ENCODE data around the gene UGCG.

The UGCG gene

DNA sequence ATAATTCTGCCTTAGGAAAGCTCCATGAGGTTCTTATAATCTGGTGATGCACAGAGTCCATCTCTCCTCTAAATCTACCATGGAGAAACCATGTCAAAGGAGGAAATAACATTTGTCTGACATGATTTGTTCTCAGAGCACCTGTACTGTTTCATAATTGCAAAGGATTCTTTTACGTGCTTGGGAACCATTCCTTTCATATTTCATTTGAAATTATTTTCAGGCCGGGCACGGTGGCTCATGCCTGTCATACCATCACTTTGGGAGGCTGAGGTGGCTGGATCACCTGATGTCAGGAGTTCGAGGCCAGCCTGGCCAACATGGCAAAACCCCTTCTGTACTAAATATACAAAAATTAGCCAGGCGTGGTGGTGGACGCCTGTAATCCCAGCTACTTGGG lies 65.4 kb downstream of the UGCG start:
- Histone ChIP-seq H3K36me3 (no peaks in the 10 kb centered on the region), H3K27me3 (0 out of 2 replicates have a peak, but pooled peaks cover 2% of the 10 kb centered on the region), H3K4me3 (ENCODE audit: low read depth, low read length) (no peak overlapping the region), H3K9me3 (no peaks in the 10 kb centered on the region), H3K4me1 (no peaks in the 10 kb centered on the region)
- TF ChIP-seq, protein P1, sequence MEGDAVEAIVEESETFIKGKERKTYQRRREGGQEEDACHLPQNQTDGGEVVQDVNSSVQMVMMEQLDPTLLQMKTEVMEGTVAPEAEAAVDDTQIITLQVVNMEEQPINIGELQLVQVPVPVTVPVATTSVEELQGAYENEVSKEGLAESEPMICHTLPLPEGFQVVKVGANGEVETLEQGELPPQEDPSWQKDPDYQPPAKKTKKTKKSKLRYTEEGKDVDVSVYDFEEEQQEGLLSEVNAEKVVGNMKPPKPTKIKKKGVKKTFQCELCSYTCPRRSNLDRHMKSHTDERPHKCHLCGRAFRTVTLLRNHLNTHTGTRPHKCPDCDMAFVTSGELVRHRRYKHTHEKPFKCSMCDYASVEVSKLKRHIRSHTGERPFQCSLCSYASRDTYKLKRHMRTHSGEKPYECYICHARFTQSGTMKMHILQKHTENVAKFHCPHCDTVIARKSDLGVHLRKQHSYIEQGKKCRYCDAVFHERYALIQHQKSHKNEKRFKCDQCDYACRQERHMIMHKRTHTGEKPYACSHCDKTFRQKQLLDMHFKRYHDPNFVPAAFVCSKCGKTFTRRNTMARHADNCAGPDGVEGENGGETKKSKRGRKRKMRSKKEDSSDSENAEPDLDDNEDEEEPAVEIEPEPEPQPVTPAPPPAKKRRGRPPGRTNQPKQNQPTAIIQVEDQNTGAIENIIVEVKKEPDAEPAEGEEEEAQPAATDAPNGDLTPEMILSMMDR (IDR thresholded peaks at IDR 0.05; ENCODE audit: low read depth, low read length), result no peak
- DNase-seq, result no peak

DNA sequence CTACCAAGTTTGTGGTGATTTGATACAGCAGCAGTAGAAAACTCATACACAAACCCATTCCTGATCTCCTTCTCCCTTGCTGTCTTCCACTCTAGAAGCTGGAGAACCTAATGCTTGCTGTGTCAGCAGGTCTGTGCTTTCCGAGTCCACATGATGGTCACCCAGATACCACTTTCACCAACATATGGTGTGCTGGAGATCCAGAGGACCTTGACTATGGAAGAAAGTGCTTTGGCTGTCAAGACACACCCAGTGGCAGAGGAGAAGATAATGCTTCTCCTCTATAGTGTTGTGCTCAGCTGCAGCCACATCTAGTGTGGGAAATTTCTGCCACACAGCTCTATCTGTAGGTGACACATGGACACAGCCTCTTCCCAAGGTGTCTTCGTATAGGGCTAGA lies 67.4 kb downstream of the UGCG start:
- DNase-seq, result no peak
- H3K4me1 ChIP-seq, result no peaks in the 10 kb centered on the region
- no peaks in the 10 kb centered on the region for H3K9me3 ChIP-seq
- no peaks in the 10 kb centered on the region for H3K27me3 ChIP-seq
- H3K36me3 ChIP-seq, result no peaks in the 10 kb centered on the region
- TF ChIP-seq, protein P1 (IDR thresholded peaks at IDR 0.05; ENCODE audit: low read depth, low read length), result no peak
- H3K4me3 ChIP-seq (ENCODE audit: low read depth, low read length), result no peak overlapping the region

DNA sequence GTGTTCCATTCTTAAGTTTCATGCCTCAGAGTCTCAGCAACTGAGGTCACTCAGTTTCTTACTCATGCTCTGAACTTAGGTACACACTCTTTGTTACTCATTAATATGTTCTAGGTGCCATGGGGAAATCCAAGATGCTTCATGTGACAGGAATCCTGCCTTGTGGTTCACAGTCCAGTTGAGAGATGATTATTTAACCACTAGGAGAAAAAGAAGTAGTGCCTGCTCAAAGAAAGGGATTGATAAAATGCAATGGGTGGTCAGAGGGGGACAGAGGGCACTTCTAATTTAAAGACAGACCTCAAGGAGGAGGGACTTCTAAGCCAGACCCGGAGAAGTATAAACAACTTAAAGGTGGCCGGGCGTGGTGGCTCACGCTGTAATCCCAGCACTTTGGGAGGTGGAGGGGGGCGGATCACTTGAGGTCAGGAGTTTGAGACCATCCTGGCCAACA lies 69.0 kb downstream of the UGCG start:
- no peaks in the 10 kb centered on the region for H3K9me3 ChIP-seq
- H3K27me3 ChIP-seq, result no peaks in the 10 kb centered on the region
- no peak overlapping the region for H3K4me3 ChIP-seq (ENCODE audit: low read depth, low read length)
- H3K4me1 ChIP-seq, result no peaks in the 10 kb centered on the region
- no peaks in the 10 kb centered on the region for H3K36me3 ChIP-seq
- TF ChIP-seq, protein P1 (IDR thresholded peaks at IDR 0.05; ENCODE audit: low read depth, low read length), result no peak
- DNase-seq, result no peak

DNA sequence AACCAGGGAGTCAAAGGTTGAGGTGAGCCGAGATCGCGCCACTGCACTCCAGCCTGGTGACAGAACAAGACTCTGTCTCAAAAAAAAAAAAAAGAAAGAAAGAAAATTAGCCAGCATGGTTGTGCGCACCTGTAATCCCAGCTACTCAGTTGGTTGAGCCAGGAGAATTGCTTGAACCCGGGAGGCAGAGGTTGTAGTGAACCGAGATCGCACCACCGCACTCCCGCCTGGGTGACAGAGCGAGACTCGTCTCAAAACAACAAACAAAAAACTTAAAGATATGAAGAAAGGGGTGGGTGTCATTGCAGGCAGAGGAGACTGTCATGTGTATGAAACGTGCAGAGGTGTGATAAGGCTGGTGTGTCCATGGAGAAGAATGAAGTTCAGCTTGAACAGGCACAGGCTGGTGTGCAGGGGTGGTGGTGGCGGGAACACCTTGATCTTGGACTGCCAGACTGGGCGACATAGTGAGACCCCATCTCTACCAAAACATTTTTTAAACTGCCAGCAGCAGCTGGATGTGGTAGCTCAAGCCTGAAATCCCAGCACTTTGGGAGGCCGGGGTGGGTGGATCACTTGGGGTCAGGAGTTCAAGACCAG lies 69.6 kb downstream of the UGCG start:
- Histone ChIP-seq H3K36me3 (no peaks in the 10 kb centered on the region), H3K4me3 (ENCODE audit: low read depth, low read length) (no peak overlapping the region), H3K9me3 (no peaks in the 10 kb centered on the region), H3K27me3 (no peaks in the 10 kb centered on the region), H3K4me1 (no peaks in the 10 kb centered on the region)
- DNase-seq, result no peak
- TF ChIP-seq, protein P1 (IDR thresholded peaks at IDR 0.05; ENCODE audit: low read depth, low read length), result no peak

DNA sequence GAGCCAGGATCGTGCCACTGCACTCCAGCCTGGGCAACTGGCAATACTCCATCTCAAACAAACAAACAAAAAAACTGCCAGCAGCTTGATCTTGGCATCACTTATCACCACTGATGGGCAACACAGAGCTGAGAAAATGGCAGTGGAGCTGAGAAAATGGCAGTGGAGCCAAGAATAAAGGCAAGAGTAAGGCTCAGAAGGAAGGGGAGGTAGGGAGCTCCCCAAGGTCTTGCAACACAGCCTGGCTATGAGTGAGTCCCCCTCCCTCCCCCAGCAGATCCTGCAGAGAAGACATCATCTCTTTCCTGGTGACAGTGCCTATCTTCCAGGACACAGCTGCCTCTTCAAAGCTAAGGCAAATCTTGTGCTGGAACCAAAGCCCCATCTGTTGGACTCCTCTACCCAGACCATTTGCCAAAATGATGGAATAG lies 70.3 kb downstream of the UGCG start:
- TF ChIP-seq, protein P1 (IDR thresholded peaks at IDR 0.05; ENCODE audit: low read depth, low read length), result no peak
- Histone ChIP-seq H3K9me3 (no peaks in the 10 kb centered on the region), H3K4me3 (ENCODE audit: low read depth, low read length) (no peak overlapping the region), H3K4me1 (no peaks in the 10 kb centered on the region), H3K27me3 (no peaks in the 10 kb centered on the region), H3K36me3 (no peaks in the 10 kb centered on the region)
- DNase-seq, result no peak

DNA sequence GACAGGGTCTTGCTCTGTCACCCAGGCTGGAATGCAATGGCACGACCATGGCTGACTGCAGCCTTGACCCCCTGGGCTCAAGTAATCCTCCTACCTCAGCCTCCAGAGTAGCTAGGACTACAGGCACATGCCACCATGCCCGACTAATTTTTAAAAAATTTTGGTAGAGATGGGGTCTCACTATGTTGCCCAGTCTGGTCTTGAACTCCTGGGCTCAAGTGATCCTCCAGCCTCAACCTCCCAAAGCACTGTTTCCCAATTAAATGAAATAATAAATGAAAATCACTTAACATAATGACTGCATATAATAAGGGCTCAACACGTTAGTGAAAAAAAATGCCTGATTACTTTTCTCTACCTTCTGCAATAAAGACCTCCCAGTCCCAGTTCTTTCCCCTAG lies 71.0 kb downstream of the UGCG start:
- TF ChIP-seq, protein P1 (IDR thresholded peaks at IDR 0.05; ENCODE audit: low read depth, low read length), result no peak
- Histone ChIP-seq H3K4me1 (no peaks in the 10 kb centered on the region), H3K36me3 (no peaks in the 10 kb centered on the region), H3K4me3 (ENCODE audit: low read depth, low read length) (no peak overlapping the region), H3K9me3 (no peaks in the 10 kb centered on the region), H3K27me3 (no peaks in the 10 kb centered on the region)
- DNase-seq, result no peak
